Hepatocyte (in vitro differentiated cells): ENCODE measurements around the gene TMEM267. TPM values are rescaled to one million over a fixed set of nuclear protein-coding genes. Genes with fewer than 3 reads are reported as not detected.
"Not testable (repeated sequence)": the region's sequence is repeated elsewhere in the genome, so short reads cannot be mapped to it uniquely, and the experiment has no call there.

Experiments
- DNase-seq: peaks from one replicate; pipeline ENCODE4 v3.0.0-alpha.2; 2016; ENCODE audit warnings: low spot score
- H2AFZ ChIP-seq: fragments of 200-600 bp; sonication (generic); 2 replicates; pipeline ENCODE4 v1.6.0; 2016; ENCODE audit warnings: antibody characterized with exemption, mild to moderate bottlenecking
- H3K27ac ChIP-seq: fragments of 200-600 bp; sonication (generic); 2 replicates; pipeline ENCODE4 v1.5.1; 2016; ENCODE audit warnings: mild to moderate bottlenecking
- H3K27me3 ChIP-seq: fragments of 200-600 bp; sonication (generic); 2 replicates; pipeline ENCODE4 v1.6.1; 2016
- H3K36me3 ChIP-seq: fragments of 200-600 bp; sonication (generic); replicated peaks from 2 replicates; pipeline ENCODE4 v1.5.1; 2016; ENCODE audit warnings: low read depth; ENCODE audit not compliant: insufficient read depth
- H3K4me1 ChIP-seq: fragments of 200-600 bp; sonication (generic); 2 replicates; pipeline ENCODE4 v1.5.1; 2016; ENCODE audit warnings: mild to moderate bottlenecking, moderate library complexity; ENCODE audit not compliant: insufficient read depth
- H3K4me2 ChIP-seq: fragments of 200-600 bp; sonication (generic); 2 replicates; pipeline ENCODE4 v1.6.0; 2016
- H3K4me3 ChIP-seq: fragments of 200-600 bp; sonication (generic); 2 replicates; pipeline ENCODE4 v1.5.1; 2016; ENCODE audit warnings: mild to moderate bottlenecking
- H3K79me2 ChIP-seq: fragments of 200-600 bp; sonication (generic); 2 replicates; pipeline ENCODE4 v1.6.0; 2017; ENCODE audit warnings: mild to moderate bottlenecking
- H3K9me2 ChIP-seq: fragments of 200-600 bp; sonication (generic); replicated peaks from 2 replicates; pipeline ENCODE4 v1.6.0; 2017; ENCODE audit warnings: mild to moderate bottlenecking; ENCODE audit not compliant: insufficient read depth
- H3K9me3 ChIP-seq: fragments of 200-600 bp; sonication (generic); 2 replicates; pipeline ENCODE4 v1.5.1; 2016; ENCODE audit warnings: low read depth, mild to moderate bottlenecking
- H4K20me1 ChIP-seq: fragments of 200-600 bp; sonication (generic); 2 replicates; pipeline ENCODE4 v1.6.0; 2016; ENCODE audit warnings: mild to moderate bottlenecking; ENCODE audit not compliant: insufficient read depth, poor library complexity, severe bottlenecking
- EZH2 ChIP-seq: fragments of 200-600 bp; sonication (generic); IDR thresholded peaks from 2 replicates; pipeline ENCODE4 v1.6.1; 2016; ENCODE audit warnings: antibody characterized with exemption, mild to moderate bottlenecking, borderline replicate concordance
- EZH2phosphoT487 ChIP-seq: fragments of 200-600 bp; sonication (generic); IDR thresholded peaks from one replicate; pipeline ENCODE4 v1.6.1; 2018; ENCODE audit warnings: antibody characterized with exemption, mild to moderate bottlenecking, low read depth, moderate library complexity; ENCODE audit not compliant: unreplicated experiment, severe bottlenecking
- WGBS: methylation state at CpG from one replicate; pipeline ENCODE4 v1.1.6; 2016; ENCODE audit warnings: low lambda C conversion rate; ENCODE audit errors: missing lambda C conversion rate; 5-methylcytosine and 5-hydroxymethylcytosine counted together
- polyA plus RNA-seq: library from polyadenylated mRNA; unstranded; fragments of >200 nt; fragmentation: Nextera tagmentation; extraction: Ambion mirVana; gene quantifications from 2 replicates; pipeline ENCODE4 v1.2.1, GENCODE V29; 2016
- total RNA-seq: library from RNA; depleted of rRNA; stranded (reverse); fragments of >200 nt; gene quantifications from 2 replicates; pipeline ENCODE4 v1.2.3, GENCODE V29; 2014
- TF ChIP-seq, protein P1 (sequence below): fragments of 200-600 bp; sonication (generic); IDR thresholded peaks from 2 replicates; pipeline ENCODE4 v1.5.1; 2016; ENCODE audit warnings: antibody characterized with exemption, mild to moderate bottlenecking; ENCODE audit not compliant: poor library complexity

Gene TMEM267
- total and polyA plus RNA-seq, 2 experiments from 2014 or later = 9.7 to 19.4 TPM

DNA sequence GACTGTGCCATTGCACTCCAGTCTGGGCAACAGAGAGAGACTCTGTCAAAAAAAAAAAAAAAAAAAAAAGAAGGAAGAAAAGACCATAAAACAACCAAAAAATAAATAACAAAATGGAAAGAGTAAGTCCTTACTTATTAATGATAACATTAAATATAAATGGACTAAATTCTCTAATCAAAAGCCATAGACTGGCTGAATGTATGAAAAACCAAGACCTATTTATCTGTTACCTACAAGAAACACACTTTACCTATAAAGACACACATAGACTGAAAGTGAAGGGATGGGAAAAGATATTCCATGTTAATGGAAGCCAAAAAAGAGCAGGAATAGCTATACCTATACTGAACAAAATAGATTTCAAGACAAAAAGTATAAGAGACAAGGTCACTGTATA lies 16.6 kb downstream of the TMEM267 start:
- peaks cover 4% of the 10 kb centered on the region for H3K36me3 ChIP-seq
- no peaks in the 10 kb centered on the region for H3K9me3 ChIP-seq
- H3K79me2 ChIP-seq = no peaks in the 10 kb centered on the region
- H3K4me1 ChIP-seq = no peaks in the 10 kb centered on the region
- H2AFZ ChIP-seq = no peak overlapping the region
- no peak overlapping the region for H3K27ac ChIP-seq
- no peak for DNase-seq
- no peaks in the 10 kb centered on the region for H3K27me3 ChIP-seq
- no peaks in the 10 kb centered on the region for H3K9me2 ChIP-seq
- TF ChIP-seq EZH2 = no peak
- H3K4me2 ChIP-seq = no peak overlapping the region
- H4K20me1 ChIP-seq = no peaks in the 10 kb centered on the region
- H3K4me3 ChIP-seq = no peak overlapping the region

DNA sequence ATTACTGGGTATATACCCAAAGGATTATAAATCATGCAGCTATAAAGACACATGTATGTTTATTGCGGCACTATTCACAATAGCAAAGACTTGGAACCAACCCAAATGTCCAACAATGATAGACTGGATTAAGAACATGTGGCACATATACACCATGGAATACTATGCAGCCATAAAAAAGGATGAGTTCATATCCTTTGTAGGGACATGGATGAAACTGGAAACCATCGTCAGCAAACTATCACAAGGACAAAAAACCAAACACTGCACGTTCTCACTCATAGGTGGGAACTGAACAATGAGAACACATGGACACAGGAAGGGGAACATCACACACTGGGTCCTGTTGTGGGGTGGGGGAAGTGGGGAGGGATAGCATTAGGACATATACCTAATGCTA lies 18.2 kb downstream of the TMEM267 start:
- H3K79me2 ChIP-seq, H3K36me3 ChIP-seq, H3K9me3 ChIP-seq, H3K4me3 ChIP-seq, DNase-seq, H3K4me2 ChIP-seq, H3K4me1 ChIP-seq, H3K27ac ChIP-seq, H3K27me3 ChIP-seq, H2AFZ ChIP-seq, H4K20me1 ChIP-seq, H3K9me2 ChIP-seq: not testable (repeated sequence)
- WGBS = 93% methylated on average over 3 of the region's 3 CpGs

DNA sequence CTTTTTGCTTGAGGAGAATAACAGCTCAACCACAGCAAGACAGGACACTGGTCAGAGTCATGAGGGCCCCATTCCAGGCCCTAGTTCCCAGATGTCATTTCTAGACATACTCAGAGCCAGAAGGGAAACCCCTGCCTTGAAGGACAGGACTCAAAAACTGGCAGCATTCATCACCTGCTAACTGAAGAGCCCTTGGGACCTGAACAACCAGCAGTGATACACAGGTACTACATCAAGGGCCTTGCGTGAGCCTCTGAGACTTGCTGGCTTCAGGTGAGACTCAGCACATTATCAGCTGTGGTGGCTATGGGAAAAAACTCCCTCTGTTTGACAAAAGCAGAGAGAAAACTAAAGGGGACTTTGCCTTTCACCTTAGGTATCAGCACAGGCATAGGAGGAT lies 22.6 kb downstream of the TMEM267 start:
- Histone ChIP-seq H3K9me2 (no peaks in the 10 kb centered on the region), H3K27me3 (no peaks in the 10 kb centered on the region), H3K4me2 (no peak overlapping the region), H3K9me3 (peaks cover 10% of the 10 kb centered on the region), H3K27ac (no peak overlapping the region), H2AFZ (no peak overlapping the region), H3K79me2 (no peaks in the 10 kb centered on the region), H3K4me1 (no peaks in the 10 kb centered on the region), H3K4me3 (no peak overlapping the region), H3K36me3 (no peaks in the 10 kb centered on the region), H4K20me1 (no peaks in the 10 kb centered on the region)
- TF ChIP-seq, protein P1, sequence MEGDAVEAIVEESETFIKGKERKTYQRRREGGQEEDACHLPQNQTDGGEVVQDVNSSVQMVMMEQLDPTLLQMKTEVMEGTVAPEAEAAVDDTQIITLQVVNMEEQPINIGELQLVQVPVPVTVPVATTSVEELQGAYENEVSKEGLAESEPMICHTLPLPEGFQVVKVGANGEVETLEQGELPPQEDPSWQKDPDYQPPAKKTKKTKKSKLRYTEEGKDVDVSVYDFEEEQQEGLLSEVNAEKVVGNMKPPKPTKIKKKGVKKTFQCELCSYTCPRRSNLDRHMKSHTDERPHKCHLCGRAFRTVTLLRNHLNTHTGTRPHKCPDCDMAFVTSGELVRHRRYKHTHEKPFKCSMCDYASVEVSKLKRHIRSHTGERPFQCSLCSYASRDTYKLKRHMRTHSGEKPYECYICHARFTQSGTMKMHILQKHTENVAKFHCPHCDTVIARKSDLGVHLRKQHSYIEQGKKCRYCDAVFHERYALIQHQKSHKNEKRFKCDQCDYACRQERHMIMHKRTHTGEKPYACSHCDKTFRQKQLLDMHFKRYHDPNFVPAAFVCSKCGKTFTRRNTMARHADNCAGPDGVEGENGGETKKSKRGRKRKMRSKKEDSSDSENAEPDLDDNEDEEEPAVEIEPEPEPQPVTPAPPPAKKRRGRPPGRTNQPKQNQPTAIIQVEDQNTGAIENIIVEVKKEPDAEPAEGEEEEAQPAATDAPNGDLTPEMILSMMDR = no peak
- TF ChIP-seq EZH2phosphoT487 = no peak
- no peak for TF ChIP-seq EZH2
- no peak for DNase-seq
- 100% methylated on average over 1 of the region's 1 CpG for WGBS

DNA sequence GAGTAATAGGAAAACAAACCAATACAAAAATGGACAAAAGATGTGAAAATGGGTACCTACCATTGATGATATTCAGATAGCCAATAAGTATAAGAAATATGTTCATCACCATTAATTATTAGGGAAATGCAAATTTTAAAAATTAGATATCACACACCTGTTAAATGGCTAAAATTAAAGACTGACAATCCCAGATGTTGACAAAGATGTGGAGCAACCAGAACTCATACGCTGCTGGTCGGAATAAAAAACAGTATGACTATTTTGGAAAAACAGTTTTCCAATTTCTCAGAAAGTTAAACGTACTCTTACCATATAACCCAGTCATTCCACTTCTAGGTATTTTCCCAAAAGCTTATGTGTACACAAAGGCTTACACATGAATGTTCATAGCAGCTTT lies 27.1 kb downstream of the TMEM267 start:
- TF ChIP-seq EZH2 = no peak
- TF ChIP-seq EZH2phosphoT487 = no peak
- TF ChIP-seq, protein P1 = no peak

DNA sequence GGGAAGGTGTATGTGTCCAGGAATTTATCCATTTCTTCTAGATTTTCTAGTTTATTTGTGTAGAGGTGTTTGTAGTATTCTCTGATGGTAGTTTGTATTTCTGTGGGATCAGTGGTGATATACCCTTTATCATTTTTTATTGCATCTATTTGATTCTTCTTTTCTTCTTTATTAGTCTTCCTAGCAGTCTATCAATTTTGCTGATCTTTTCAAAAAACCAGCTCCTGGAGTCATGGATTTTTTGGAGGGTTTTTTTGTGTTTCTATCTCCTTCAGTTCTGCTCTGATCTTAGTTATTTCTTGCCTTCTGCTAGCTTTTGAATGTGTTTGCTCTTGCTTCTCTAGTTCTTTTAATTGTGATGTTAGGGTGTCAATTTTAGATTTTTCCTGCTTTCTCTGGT lies 42.1 kb downstream of the TMEM267 start:
- not testable (repeated sequence) for H3K9me3 ChIP-seq, H3K4me1 ChIP-seq, H3K27me3 ChIP-seq, DNase-seq, H2AFZ ChIP-seq, H3K36me3 ChIP-seq, H4K20me1 ChIP-seq, H3K4me2 ChIP-seq, H3K4me3 ChIP-seq, H3K79me2 ChIP-seq, H3K27ac ChIP-seq, H3K9me2 ChIP-seq

More for the DNA sequence above, 27.1 kb downstream of the TMEM267 start:
- no peak overlapping the region for H3K4me3 ChIP-seq
- no peak for DNase-seq
- H2AFZ ChIP-seq = no peak overlapping the region
- no peak overlapping the region for H3K4me2 ChIP-seq
- no peaks in the 10 kb centered on the region for H3K27me3 ChIP-seq
- no peaks in the 10 kb centered on the region for H3K4me1 ChIP-seq
- no peaks in the 10 kb centered on the region for H3K36me3 ChIP-seq
- peaks cover 10% of the 10 kb centered on the region for H3K9me3 ChIP-seq
- WGBS = 99% methylated on average over 3 of the region's 3 CpGs
- no peaks in the 10 kb centered on the region for H3K79me2 ChIP-seq
- no peaks in the 10 kb centered on the region for H4K20me1 ChIP-seq
- H3K9me2 ChIP-seq = no peaks in the 10 kb centered on the region
- H3K27ac ChIP-seq = no peak overlapping the region
